ENCODE results near the gene COL25A1.
A peak's percentile ranks its signal among the peaks of the same experiment; 100 is the strongest.

Gene COL25A1

GRCh38 chr4:109302361-109303139, at the start of gene COL25A1:
COL25A1 (minus strand) TSS chr4:109302658.
- peak; percentile 3 for DNase-seq (ENCODE audit: low read depth)

DNA sequence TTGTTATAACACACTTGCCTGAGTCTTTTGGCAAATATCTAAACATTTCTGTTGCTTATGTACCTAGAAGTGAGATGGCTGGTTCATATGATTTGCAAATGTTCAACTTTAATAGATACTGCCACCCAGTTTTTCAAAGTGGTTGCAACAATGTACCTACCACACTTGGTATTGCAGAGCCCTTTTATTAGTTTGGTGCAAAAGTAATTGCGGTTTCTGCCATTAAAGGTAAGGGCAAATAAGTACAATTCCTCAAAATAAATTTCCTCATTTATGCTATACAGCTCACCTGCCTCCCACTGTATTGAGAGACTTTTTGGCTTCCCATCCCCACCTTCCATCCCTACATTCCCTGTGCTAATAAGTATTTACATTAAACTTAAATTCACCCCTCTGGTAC, 47.7 kb upstream of the COL25A1 start:
- DNase-seq (ENCODE audit: low read depth), result no peak

GRCh38 chr4:109334129-109335105, 32.0 kb upstream of the COL25A1 start:
- DNase-seq (ENCODE audit: low read depth), result no peak

GRCh38 chr4:109332926-109333464, 30.5 kb upstream of the COL25A1 start:
- no peak for DNase-seq (ENCODE audit: low read depth)

DNA sequence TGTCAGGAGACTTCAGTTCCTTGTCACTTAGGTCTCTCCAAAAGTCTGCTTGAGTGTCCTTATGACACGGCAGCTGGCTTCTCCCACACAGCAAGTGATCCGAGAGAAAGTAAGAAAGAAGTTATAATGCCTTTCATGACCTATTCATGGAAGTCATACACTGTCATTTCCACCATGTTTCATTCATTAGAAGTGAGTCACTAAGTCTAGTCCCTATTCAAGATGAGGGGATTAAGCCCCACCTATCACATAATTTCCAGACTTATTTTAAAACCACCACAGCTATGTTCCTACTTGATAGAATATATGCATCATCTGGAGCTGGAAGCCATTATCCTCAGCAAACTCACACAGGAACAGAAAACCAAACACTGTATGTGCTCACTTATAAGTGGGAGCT, 25.2 kb upstream of the COL25A1 start:
- no peak for DNase-seq (ENCODE audit: low read depth)

DNA sequence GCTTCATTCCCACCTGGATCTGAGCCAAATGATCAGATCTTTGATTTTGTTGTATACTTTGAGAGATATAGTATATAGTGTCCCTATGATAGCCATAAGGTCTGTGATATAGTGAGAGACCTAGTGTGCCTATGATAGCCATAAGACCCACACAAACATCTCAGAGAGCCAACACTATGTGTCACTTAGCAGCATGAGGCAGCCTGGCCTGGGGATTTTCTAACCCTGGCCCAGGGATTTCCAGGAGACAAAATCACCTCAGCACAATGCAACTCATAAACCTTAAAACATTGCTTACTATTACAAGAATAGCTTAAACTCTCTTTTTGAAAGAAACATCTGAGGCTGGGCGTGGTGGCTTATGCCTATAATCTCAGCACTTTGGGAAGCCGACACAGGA, 23.2 kb upstream of the COL25A1 start:
- DNase-seq (ENCODE audit: low read depth), result no peak

GRCh38 chr4:109323348-109323747, 20.9 kb upstream of the COL25A1 start:
- DNase-seq (ENCODE audit: low read depth), result no peak

GRCh38 chr4:109321232-109321631, 18.8 kb upstream of the COL25A1 start:
- DNase-seq (ENCODE audit: low read depth), result no peak

DNA sequence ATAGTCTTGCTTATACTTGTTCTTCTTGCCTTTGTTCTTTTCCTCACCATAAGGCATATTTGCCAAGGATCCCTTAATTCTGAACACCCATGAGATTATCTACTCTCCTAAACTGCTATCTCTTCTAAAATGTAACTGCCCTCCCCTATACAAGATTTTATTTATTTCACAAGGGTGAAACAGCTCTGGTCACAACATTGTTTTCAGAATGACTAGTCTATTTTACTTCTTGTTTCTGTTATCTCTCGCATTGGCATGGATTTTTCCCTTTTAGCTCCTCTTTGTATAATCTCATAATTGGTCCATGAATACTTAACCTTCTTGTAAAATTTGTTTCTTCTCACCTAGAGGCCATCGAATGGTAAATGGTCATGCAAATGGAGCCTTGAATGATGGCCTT, 17.2 kb upstream of the COL25A1 start:
- DNase-seq (ENCODE audit: low read depth), result no peak

DNA sequence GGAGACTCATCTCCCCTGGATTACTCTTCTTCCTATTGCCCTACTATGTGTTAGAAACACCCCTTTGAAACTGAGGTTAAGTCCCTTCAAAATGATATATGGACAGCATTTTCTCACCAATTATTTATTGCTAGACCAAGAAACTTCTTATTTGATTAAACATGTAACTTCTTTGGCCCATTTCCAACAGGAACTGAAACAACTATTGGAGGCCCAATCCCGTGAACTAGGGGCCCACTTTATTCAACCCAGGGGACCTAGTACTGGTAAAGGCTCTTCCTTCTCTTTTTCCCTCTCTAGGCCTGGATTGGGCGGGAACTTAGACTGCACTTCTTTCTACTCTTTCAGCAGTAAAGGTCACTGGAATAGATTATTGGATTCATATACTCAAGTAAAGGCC, 16.7 kb upstream of the COL25A1 start:
- DNase-seq (ENCODE audit: low read depth), result no peak

GRCh38 chr4:109315818-109316217, 13.4 kb upstream of the COL25A1 start:
- DNase-seq (ENCODE audit: low read depth), result no peak

GRCh38 chr4:109315341-109315740, 12.9 kb upstream of the COL25A1 start:
- DNase-seq (ENCODE audit: low read depth), result no peak

DNA sequence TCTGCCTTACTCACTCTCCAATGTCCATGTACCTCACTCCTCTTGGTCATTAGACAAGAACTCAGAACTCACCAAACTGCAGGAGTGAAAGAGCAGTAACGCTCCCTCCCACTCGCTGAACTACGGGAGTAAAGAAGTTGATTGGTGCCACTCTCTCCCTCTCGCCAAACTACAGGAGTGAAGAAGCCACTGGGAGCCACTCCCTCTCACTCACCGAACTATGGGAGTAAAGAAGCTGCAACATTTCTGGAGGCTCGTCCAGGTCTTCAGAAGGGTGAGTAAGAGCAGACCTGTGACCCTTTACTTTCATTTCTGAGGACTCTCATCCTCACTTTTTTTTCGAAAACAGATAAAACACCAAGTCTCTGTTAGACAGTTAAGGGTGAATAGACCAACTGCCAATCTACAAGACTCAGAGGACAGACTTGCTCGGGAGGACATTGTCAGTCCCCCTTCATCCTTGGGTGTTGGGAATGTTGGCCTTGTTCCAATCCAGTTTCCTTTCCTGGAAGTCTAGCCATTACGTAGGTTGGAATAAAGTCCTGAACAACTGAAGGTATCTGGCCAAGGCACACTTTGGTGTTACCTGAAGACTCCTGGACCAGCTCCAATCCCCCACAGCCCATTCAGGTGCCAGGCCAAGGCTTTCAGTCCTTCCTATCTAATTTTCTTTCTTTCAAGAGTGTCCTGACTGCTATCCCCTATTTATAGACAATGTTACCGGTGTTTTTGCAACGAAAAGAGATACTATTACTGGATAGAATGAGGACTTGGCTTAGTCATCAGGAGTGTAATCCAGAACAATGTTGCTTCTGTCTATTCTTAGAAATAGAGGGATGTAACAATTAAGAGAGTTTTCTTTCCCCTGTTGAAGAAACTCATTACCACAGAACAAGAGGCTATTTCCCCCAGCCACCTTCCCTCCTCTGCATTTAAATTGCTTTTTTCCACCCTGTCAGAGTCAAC, 11.0 kb upstream of the COL25A1 start:
- no peak for DNase-seq (ENCODE audit: low read depth)

- no peak for DNase-seq (ENCODE audit: low read depth)
These were observed 660 bp upstream of the COL25A1 start for GRCh38 chr4:109303140-109303496.

DNA sequence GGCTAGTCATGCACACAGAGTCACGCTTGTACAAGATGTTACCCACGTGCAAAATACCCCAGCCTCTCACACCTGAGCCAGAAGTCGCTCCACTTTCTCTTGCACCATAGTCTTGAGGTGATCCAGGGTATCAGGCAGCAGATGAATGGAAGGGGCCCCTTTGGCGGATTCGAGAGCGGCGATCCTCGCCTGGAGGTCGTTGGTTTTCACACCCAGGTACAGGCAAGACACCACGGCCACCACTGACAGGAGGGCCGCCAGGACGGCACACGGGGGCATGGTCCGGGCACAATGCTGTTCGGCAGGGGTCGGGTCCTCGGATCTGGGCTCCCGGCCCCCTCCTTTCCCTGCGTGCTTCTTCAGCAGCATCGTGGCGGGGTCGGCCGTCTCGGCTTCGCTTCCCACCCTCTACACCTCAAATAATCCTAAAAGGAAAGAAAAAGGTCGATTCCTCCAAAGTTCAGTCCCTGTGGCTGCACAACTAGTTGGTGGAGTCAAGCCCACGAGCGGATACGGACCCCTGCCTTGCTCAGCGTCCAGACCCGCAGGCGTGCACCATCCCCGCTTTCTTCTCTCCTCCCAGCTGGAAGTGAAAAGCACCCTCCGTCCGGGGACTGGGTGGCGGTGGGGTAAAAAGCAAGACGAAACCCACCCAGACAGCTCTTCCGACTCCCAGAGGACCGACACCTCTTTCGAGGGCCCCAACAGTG, 652 bp downstream of the COL25A1 start:
- DNase-seq (ENCODE audit: low read depth), result no peak

GRCh38 chr4:109298279-109299010, 4.0 kb downstream of the COL25A1 start:
- no peak for DNase-seq (ENCODE audit: low read depth)

DNA sequence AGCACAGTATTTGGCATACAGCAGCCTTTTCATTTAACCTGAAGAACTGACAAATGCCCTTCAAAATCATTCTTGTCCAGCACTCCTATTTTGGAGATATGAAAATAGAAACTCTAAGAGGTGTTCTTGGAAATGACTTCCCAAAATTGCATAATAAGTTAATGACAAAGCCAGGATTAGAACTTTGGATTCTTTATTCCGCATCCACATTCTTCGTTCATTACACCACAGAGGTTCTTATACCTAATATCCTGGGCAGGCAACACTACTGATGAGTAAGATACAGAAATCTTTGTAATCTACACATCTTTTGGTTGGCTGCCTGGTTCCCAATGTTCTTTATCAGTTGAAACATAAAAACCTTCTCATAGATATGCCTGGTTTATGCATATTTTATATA, 5.9 kb downstream of the COL25A1 start:
- no peak for DNase-seq (ENCODE audit: low read depth)

- no peak for DNase-seq (ENCODE audit: low read depth)
These were observed 7.4 kb downstream of the COL25A1 start for GRCh38 chr4:109295081-109295480.

- DNase-seq (ENCODE audit: low read depth), result no peak
These were observed 7.9 kb downstream of the COL25A1 start for GRCh38 chr4:109294468-109295020.

DNA sequence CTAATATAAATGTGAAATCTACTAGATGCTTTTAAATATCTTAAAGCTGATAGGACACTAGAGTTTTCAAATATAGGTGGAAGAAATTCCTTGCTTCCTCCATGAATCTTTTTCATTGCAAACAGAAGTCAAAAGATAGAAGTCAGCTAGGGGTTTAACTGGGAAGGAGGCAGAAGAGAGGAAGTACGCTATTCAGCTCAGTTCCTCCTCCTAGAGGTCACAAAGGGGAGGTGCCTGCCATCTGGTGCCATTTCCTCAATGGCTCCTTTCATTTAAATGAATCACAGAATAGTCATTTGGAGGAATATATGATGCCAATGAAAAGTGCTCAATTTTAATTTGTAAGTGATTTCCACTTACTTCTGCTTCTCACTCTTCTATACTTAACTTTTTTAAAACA, 8.5 kb downstream of the COL25A1 start:
- no peak for DNase-seq (ENCODE audit: low read depth)

All from stimulated activated CD8-positive, alpha-beta memory T cell treated with anti-CD3 and anti-CD28 coated beads, Interleukin-7, amount 100 ng/mL, for 24 hours (primary cell).